H1 (cell line): ENCODE data around the gene SOD2. TPM values are rescaled to one million over a fixed set of nuclear protein-coding genes. Genes with fewer than 3 reads are reported as not detected.

ENCODE experiments used
- GABPA ChIP-seq: IDR thresholded peaks from 2 replicates; pipeline ENCODE4 v1.6.1; 2011; ENCODE audit warnings: mild to moderate bottlenecking, low read length, moderate library complexity, borderline replicate concordance; ENCODE audit not compliant: insufficient read depth
- KDM4A ChIP-seq: IDR thresholded peaks from one replicate; pipeline ENCODE4 v1.7.1; 2012; ENCODE audit warnings: low read depth, mild to moderate bottlenecking, moderate library complexity, low read length, inconsistent platforms; ENCODE audit not compliant: severe bottlenecking
- POLR2AphosphoS5 ChIP-seq: IDR thresholded peaks from 2 replicates; pipeline ENCODE4 v1.6.1; 2011; ENCODE audit warnings: low read depth, low read length
- SIN3A ChIP-seq, 2 experiments: IDR thresholded peaks in 1 of 2; conservative IDR thresholded peaks in 1 of 2; 2 replicates each; pipeline ENCODE4 v1.6.1; 2011 to 2012; ENCODE audit warnings: low read length in 2 of 2, improper control_type of control experiment in 1 of 2, low read depth in 1 of 2, mild to moderate bottlenecking in 1 of 2
- SIRT6 ChIP-seq: IDR thresholded peaks from one replicate; pipeline ENCODE4 v1.7.1; 2012; ENCODE audit warnings: low read length, inconsistent platforms
- ZNF274 ChIP-seq: IDR thresholded peaks from 2 replicates; pipeline ENCODE4 v1.7.0; 2012; ENCODE audit warnings: low read length, borderline replicate concordance; ENCODE audit errors: extremely low read depth
- polyA plus RNA-seq, 7 experiments: library from polyadenylated mRNA; depleted of rRNA in 3 of 7; stranded (reverse) in 5 of 7; unstranded in 2 of 7; fragments of >200 nt in 5 of 7; fragments of 200-250 nt in 2 of 7; gene quantifications; 1 replicate in 5 of 7; 2 replicates in 1 of 7; 4 replicates in 1 of 7; pipeline versions ENCODE4 v1.2.1 to v1.2.3, GENCODE V29; 2011 to 2013; ENCODE audit warnings: missing spikeins in 2 of 7, mixed read lengths in 2 of 7
- total RNA-seq: library from RNA; stranded (reverse); fragmentation: NEBNext Ultra II Directional; extraction: Animal tissue kit (Norgen Biotek cat#: 25700); gene quantifications from 2 replicates; pipeline ENCODE4 v1.2.1, GENCODE V29; 2021
- TF ChIP-seq, protein P1 (sequence below): fragments of 300-600 bp; sonication (generic); IDR thresholded peaks from 2 replicates; pipeline ENCODE4 v1.7.1; 2012; ENCODE audit warnings: low read length, moderate library complexity, mild to moderate bottlenecking, inconsistent platforms; ENCODE audit not compliant: insufficient replicate concordance

SOD2 gene
- total and polyA plus RNA-seq, 2 of the 8 experiments (the other 6 are each of a cell fraction or from before 2014, with no cell fraction given) = 31.1 to 88.7 TPM

GRCh38 chr6:159739341-159739740 is 46.3 kb upstream of the SOD2 start (continued):
- TF ChIP-seq, protein P1, sequence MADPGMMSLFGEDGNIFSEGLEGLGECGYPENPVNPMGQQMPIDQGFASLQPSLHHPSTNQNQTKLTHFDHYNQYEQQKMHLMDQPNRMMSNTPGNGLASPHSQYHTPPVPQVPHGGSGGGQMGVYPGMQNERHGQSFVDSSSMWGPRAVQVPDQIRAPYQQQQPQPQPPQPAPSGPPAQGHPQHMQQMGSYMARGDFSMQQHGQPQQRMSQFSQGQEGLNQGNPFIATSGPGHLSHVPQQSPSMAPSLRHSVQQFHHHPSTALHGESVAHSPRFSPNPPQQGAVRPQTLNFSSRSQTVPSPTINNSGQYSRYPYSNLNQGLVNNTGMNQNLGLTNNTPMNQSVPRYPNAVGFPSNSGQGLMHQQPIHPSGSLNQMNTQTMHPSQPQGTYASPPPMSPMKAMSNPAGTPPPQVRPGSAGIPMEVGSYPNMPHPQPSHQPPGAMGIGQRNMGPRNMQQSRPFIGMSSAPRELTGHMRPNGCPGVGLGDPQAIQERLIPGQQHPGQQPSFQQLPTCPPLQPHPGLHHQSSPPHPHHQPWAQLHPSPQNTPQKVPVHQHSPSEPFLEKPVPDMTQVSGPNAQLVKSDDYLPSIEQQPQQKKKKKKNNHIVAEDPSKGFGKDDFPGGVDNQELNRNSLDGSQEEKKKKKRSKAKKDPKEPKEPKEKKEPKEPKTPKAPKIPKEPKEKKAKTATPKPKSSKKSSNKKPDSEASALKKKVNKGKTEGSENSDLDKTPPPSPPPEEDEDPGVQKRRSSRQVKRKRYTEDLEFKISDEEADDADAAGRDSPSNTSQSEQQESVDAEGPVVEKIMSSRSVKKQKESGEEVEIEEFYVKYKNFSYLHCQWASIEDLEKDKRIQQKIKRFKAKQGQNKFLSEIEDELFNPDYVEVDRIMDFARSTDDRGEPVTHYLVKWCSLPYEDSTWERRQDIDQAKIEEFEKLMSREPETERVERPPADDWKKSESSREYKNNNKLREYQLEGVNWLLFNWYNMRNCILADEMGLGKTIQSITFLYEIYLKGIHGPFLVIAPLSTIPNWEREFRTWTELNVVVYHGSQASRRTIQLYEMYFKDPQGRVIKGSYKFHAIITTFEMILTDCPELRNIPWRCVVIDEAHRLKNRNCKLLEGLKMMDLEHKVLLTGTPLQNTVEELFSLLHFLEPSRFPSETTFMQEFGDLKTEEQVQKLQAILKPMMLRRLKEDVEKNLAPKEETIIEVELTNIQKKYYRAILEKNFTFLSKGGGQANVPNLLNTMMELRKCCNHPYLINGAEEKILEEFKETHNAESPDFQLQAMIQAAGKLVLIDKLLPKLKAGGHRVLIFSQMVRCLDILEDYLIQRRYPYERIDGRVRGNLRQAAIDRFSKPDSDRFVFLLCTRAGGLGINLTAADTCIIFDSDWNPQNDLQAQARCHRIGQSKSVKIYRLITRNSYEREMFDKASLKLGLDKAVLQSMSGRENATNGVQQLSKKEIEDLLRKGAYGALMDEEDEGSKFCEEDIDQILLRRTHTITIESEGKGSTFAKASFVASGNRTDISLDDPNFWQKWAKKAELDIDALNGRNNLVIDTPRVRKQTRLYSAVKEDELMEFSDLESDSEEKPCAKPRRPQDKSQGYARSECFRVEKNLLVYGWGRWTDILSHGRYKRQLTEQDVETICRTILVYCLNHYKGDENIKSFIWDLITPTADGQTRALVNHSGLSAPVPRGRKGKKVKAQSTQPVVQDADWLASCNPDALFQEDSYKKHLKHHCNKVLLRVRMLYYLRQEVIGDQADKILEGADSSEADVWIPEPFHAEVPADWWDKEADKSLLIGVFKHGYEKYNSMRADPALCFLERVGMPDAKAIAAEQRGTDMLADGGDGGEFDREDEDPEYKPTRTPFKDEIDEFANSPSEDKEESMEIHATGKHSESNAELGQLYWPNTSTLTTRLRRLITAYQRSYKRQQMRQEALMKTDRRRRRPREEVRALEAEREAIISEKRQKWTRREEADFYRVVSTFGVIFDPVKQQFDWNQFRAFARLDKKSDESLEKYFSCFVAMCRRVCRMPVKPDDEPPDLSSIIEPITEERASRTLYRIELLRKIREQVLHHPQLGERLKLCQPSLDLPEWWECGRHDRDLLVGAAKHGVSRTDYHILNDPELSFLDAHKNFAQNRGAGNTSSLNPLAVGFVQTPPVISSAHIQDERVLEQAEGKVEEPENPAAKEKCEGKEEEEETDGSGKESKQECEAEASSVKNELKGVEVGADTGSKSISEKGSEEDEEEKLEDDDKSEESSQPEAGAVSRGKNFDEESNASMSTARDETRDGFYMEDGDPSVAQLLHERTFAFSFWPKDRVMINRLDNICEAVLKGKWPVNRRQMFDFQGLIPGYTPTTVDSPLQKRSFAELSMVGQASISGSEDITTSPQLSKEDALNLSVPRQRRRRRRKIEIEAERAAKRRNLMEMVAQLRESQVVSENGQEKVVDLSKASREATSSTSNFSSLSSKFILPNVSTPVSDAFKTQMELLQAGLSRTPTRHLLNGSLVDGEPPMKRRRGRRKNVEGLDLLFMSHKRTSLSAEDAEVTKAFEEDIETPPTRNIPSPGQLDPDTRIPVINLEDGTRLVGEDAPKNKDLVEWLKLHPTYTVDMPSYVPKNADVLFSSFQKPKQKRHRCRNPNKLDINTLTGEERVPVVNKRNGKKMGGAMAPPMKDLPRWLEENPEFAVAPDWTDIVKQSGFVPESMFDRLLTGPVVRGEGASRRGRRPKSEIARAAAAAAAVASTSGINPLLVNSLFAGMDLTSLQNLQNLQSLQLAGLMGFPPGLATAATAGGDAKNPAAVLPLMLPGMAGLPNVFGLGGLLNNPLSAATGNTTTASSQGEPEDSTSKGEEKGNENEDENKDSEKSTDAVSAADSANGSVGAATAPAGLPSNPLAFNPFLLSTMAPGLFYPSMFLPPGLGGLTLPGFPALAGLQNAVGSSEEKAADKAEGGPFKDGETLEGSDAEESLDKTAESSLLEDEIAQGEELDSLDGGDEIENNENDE = no peak
- TF ChIP-seq POLR2AphosphoS5 (no peak), GABPA (no peak), KDM4A (no peak), SIN3A (conservative IDR thresholded peaks at IDR 0.05 in 1 of 2, IDR thresholded peaks at IDR 0.05 in 1 of 2; ENCODE audit: low read depth in 1 of 2, low read length in 2 of 2) (no peak), ZNF274 (no peak), SIRT6 (no peak)
- TF ChIP-seq, all 59 proteins: peak for 0
